Neuronal stem cell (in vitro differentiated cells): ENCODE results near the gene BMP8B.

ENCODE experiments used
- DNase-seq: peaks from one replicate; pipeline ENCODE4 v3.0.0-alpha.2; 2013; ENCODE audit warnings: low spot score
- H2AFZ ChIP-seq: one replicate; pipeline ENCODE4 v1.6.1; 2013; ENCODE audit warnings: mild to moderate bottlenecking, low read length, inconsistent platforms
- H2AK5ac ChIP-seq: 2 replicates; pipeline ENCODE4 v1.6.1; 2013; ENCODE audit warnings: low read depth, mild to moderate bottlenecking, inconsistent platforms, low read length, moderate library complexity, mixed read lengths
- H2BK120ac ChIP-seq: 2 replicates; pipeline ENCODE4 v1.6.1; 2013; ENCODE audit warnings: low read depth, mild to moderate bottlenecking, inconsistent platforms, low read length, moderate library complexity, mixed read lengths
- H2BK12ac ChIP-seq: one replicate; pipeline ENCODE4 v1.6.1; 2013; ENCODE audit warnings: low read length, inconsistent platforms
- H2BK15ac ChIP-seq: 2 replicates; pipeline ENCODE4 v1.6.1; 2013; ENCODE audit warnings: mild to moderate bottlenecking, low read length, inconsistent platforms, mixed read lengths
- H2BK5ac ChIP-seq: one replicate; pipeline ENCODE4 v1.6.1; 2013; ENCODE audit warnings: inconsistent platforms, mild to moderate bottlenecking, low read length, moderate library complexity
- H3K14ac ChIP-seq: one replicate; pipeline ENCODE4 v1.6.1; 2013; ENCODE audit warnings: low read length, inconsistent platforms
- H3K18ac ChIP-seq: 2 replicates; pipeline ENCODE4 v1.6.1; 2013; ENCODE audit warnings: low read length, inconsistent platforms
- H3K23ac ChIP-seq: 2 replicates; pipeline ENCODE4 v1.6.1; 2013; ENCODE audit warnings: low read depth, mild to moderate bottlenecking, mixed read lengths, low read length, inconsistent platforms; ENCODE audit not compliant: poor library complexity
- H3K27ac ChIP-seq: replicated peaks from 3 replicates; pipeline ENCODE4 v1.5.1; 2013; ENCODE audit warnings: low read length, inconsistent platforms
- H3K27me3 ChIP-seq, 3 experiments: 2 replicates each; pipeline ENCODE4 v1.6.1; 2013; ENCODE audit warnings: low read length in 3 of 3, mild to moderate bottlenecking in 2 of 3, inconsistent platforms in 1 of 3, low read depth in 1 of 3, mixed read lengths in 1 of 3, moderate library complexity in 1 of 3; ENCODE audit not compliant: control insufficient read depth in 3 of 3, insufficient read depth in 3 of 3
- H3K36me3 ChIP-seq, 2 donors: replicated peaks in 1 of 2; 2 replicates each; pipeline ENCODE4 v1.6.1; 2013; ENCODE audit warnings: low read length in 2 of 2; ENCODE audit not compliant: control insufficient read depth in 2 of 2, insufficient read depth in 2 of 2
- H3K4ac ChIP-seq: 2 replicates; pipeline ENCODE4 v1.6.1; 2013; ENCODE audit warnings: inconsistent platforms, mild to moderate bottlenecking, low read length, moderate library complexity
- H3K4me1 ChIP-seq, 2 donors: 1 replicate in 1 of 2; 2 replicates in 1 of 2; pipeline ENCODE4 v1.6.1; 2013; ENCODE audit warnings: low read length in 2 of 2, low read depth in 1 of 2; ENCODE audit not compliant: control insufficient read depth in 2 of 2, insufficient read depth in 1 of 2
- H3K4me2 ChIP-seq: one replicate; pipeline ENCODE4 v1.6.1; 2013; ENCODE audit warnings: mild to moderate bottlenecking, low read length, inconsistent platforms; ENCODE audit not compliant: insufficient read depth, poor library complexity, severe bottlenecking
- H3K4me3 ChIP-seq, 2 donors: 2 replicates each; pipeline ENCODE4 v1.5.1; 2013; ENCODE audit warnings: low read length in 2 of 2, mild to moderate bottlenecking in 2 of 2, inconsistent platforms in 1 of 2, moderate library complexity in 1 of 2
- H3K79me1 ChIP-seq: one replicate; pipeline ENCODE4 v1.6.1; 2013; ENCODE audit warnings: low read depth, mild to moderate bottlenecking, inconsistent platforms, low read length, moderate library complexity
- H3K9ac ChIP-seq: one replicate; pipeline ENCODE4 v1.6.1; 2013; ENCODE audit warnings: mild to moderate bottlenecking, low read depth, low read length, inconsistent platforms; ENCODE audit not compliant: poor library complexity
- H3K9me3 ChIP-seq, 2 donors: replicated peaks in 1 of 2; 2 replicates each; pipeline versions ENCODE3 to v1.6.1; 2013; ENCODE audit warnings: low read length in 2 of 2, mild to moderate bottlenecking in 2 of 2, inconsistent platforms in 1 of 2, low read depth in 1 of 2, mixed read lengths in 1 of 2, moderate library complexity in 1 of 2; ENCODE audit not compliant: control insufficient read depth in 2 of 2, insufficient read depth in 1 of 2
- H4K8ac ChIP-seq: one replicate; pipeline ENCODE4 v1.6.1; 2013; ENCODE audit warnings: low read depth, mild to moderate bottlenecking, inconsistent platforms, low read length, moderate library complexity
- H4K91ac ChIP-seq: one replicate; pipeline ENCODE4 v1.6.1; 2013; ENCODE audit warnings: low read length, low read depth, mild to moderate bottlenecking, inconsistent platforms; ENCODE audit not compliant: poor library complexity
- WGBS, 2 donors: extraction: QIAGEN DNeasy Blood & Tissue Kit; methylation state at CpG; one replicate each; pipeline ENCODE4 v1.1.7; 2013; ENCODE audit warnings: missing lambda C conversion rate in 2 of 2, mixed read lengths in 1 of 2; ENCODE audit not compliant: insufficient read length in 2 of 2, insufficient replicate concordance in 1 of 2; ENCODE audit errors: extremely low coverage in 2 of 2; 5-methylcytosine and 5-hydroxymethylcytosine counted together

BMP8B gene

DNA sequence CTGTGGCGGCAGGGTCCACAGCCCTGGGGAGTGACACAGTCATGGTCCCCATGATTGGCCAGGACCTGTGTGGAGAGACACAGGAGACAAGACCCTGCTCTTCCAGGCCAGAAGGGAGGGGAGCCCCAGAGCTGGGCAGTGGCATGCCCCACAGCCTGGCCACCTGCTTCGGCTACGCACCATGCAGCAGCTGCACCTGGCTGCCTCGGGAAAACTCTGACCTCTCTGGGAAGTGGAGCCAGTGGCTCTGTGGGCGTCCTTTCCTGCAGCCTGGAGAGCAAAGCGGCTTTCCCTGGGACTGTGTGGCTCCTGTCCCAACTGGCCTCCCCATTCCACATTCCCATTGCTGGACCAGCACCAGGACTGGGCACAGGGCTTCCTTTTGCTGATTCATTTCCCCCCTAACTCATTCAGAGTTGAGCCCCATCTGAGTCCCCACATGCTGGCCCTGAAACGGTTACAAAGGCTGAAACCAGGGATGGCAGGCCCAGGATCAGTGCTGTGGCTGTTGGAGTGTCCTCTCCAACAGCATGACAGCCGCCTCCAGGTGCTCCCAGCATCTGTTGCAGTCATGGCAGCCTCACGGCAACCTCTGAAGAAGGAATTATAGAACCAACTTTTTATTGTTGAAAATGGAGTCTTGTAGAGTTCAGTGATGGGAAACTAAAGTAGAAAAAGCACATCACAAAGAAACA is 32.6 kb downstream of the BMP8B start:
- H3K4me3 ChIP-seq: no peak overlapping the region
- H3K4me1 ChIP-seq: no peaks in the 10 kb centered on the region
- H3K36me3 ChIP-seq: peaks cover 44 to 86% of the 10 kb centered on the region in 2 donors
- H3K4me2 ChIP-seq: no peak overlapping the region
- H3K14ac ChIP-seq: no peak overlapping the region
- DNase-seq: no peak
- H3K4ac ChIP-seq: no peak overlapping the region
- no peak overlapping the region for H2BK15ac ChIP-seq
- no peak overlapping the region for H2AFZ ChIP-seq
- H2BK5ac ChIP-seq: no peak overlapping the region
- H3K9ac ChIP-seq: no peak overlapping the region
- no peak overlapping the region for H3K18ac ChIP-seq
- no peak overlapping the region for H2BK120ac ChIP-seq
- no peak overlapping the region for H2AK5ac ChIP-seq
- no CpG with 5 or more reads among the region's 9 CpGs for WGBS, 2 donors
- H3K27ac ChIP-seq: no peak overlapping the region
- H3K23ac ChIP-seq: no peak overlapping the region
- no peaks in the 10 kb centered on the region for H3K27me3 ChIP-seq
- H2BK12ac ChIP-seq: no peak overlapping the region
- H4K8ac ChIP-seq: no peak overlapping the region
- H4K91ac ChIP-seq: no peak overlapping the region
- H3K79me1 ChIP-seq: no peaks in the 10 kb centered on the region
- H3K9me3 ChIP-seq: peaks cover 0 to 4% of the 10 kb centered on the region in 2 donors

GRCh38 chr1:39754906-39755504 is 33.7 kb downstream of the BMP8B start:
- Histone ChIP-seq H3K14ac (no peak overlapping the region), H4K8ac (no peak overlapping the region), H3K4me1 (no peaks in the 10 kb centered on the region), H2AFZ (no peak overlapping the region), H3K9me3 (peaks cover 0 to 2% of the 10 kb centered on the region in 2 donors), H3K23ac (no peak overlapping the region), H3K36me3 (peaks cover 48 to 96% of the 10 kb centered on the region in 2 donors), H3K9ac (no peak overlapping the region), H3K79me1 (no peaks in the 10 kb centered on the region), H3K4me3 (no peak overlapping the region), H2BK15ac (no peak overlapping the region), H2BK5ac (no peak overlapping the region), H3K4me2 (no peak overlapping the region), H3K4ac (no peak overlapping the region), H4K91ac (no peak overlapping the region), H3K27me3 (no peaks in the 10 kb centered on the region), H2BK120ac (no peak overlapping the region), H3K27ac (no peak overlapping the region), H2AK5ac (no peak overlapping the region), H3K18ac (no peak overlapping the region), H2BK12ac (no peak overlapping the region)
- no CpG with 5 or more reads among the region's 2 CpGs for WGBS, 2 donors
- DNase-seq: no peak

GRCh38 chr1:39754026-39754570 is 34.6 kb downstream of the BMP8B start:
- Histone ChIP-seq H3K4me3 (no peak overlapping the region), H3K4ac (no peak overlapping the region), H2AK5ac (no peak overlapping the region), H3K9me3 (no peaks in the 10 kb centered on the region), H2BK120ac (no peak overlapping the region), H3K9ac (no peak overlapping the region), H3K14ac (no peak overlapping the region), H3K79me1 (no peaks in the 10 kb centered on the region), H3K36me3 (peaks cover 52 to 95% of the 10 kb centered on the region in 2 donors), H2BK12ac (no peak overlapping the region), H3K27ac (no peak overlapping the region), H4K91ac (no peak overlapping the region), H3K27me3 (no peaks in the 10 kb centered on the region), H3K18ac (no peak overlapping the region), H3K4me2 (no peak overlapping the region), H2BK15ac (no peak overlapping the region), H4K8ac (no peak overlapping the region), H2BK5ac (no peak overlapping the region), H2AFZ (no peak overlapping the region), H3K23ac (no peak overlapping the region), H3K4me1 (no peaks in the 10 kb centered on the region)
- DNase-seq: no peak
- WGBS, 2 donors: no CpG with 5 or more reads among the region's 2 CpGs
